GM19324 (cell line): ENCODE data around the gene HSD17B13.

Experiments
- ATAC-seq: cut with Tn5 transposase; IDR thresholded peaks from one replicate; pipeline ENCODE4 v1.9.1; 2021; ENCODE audit warnings: mild to moderate bottlenecking, moderate library complexity; ENCODE audit not compliant: unreplicated experiment, low FRiP score

Gene HSD17B13

GRCh38 chr4:87270825-87271224 is 51.9 kb downstream of the HSD17B13 start:
- ATAC-seq = no peak

- no peak for ATAC-seq
Observed at GRCh38 chr4:87270144-87270543, 52.5 kb downstream of the HSD17B13 start.

- ATAC-seq = no peak
Observed at GRCh38 chr4:87268411-87268810, 54.3 kb downstream of the HSD17B13 start.

GRCh38 chr4:87266986-87267385 is 55.7 kb downstream of the HSD17B13 start:
- no peak for ATAC-seq

GRCh38 chr4:87262886-87263285 is 59.8 kb downstream of the HSD17B13 start:
- ATAC-seq = no peak

- ATAC-seq = no peak
Observed at GRCh38 chr4:87260477-87260876, 62.2 kb downstream of the HSD17B13 start.

GRCh38 chr4:87258677-87259076 is 64.0 kb downstream of the HSD17B13 start:
- ATAC-seq = no peak

- no peak for ATAC-seq
Observed at GRCh38 chr4:87257523-87257922, 65.2 kb downstream of the HSD17B13 start.

GRCh38 chr4:87255755-87256154 is 66.9 kb downstream of the HSD17B13 start:
- no peak for ATAC-seq
